ENCODE data around the gene SLC12A8. TPM values are rescaled to one million over a fixed set of nuclear protein-coding genes. Genes with fewer than 3 reads are reported as not detected.

SLC12A8 gene
- total and polyA plus RNA-seq, 4 experiments from 2014 or later: not detected

DNA sequence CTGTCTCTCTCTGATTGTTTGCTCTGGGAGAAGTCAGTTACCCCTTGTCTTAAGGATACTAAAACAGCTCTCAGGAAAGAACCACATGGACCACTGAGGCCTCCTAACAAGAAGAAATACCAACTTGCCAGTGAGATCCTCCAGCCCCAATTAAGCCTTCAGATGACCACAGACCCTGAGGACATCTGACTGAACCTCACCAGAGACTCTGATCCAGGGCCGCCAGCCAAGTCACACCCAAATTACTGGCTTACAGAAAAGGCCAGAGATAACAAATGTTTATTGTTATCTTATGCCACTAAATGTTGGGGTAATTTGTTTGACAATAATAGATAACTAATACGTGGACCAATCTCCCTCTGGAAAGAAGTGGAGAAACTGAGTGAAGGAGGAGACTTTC, 40.2 kb downstream of the SLC12A8 start:
- H3K9me3 ChIP-seq (ENCODE audit: control insufficient read depth in 1 of 2, low read length in 2 of 2): no peaks in the 10 kb centered on the region
- Mint-ChIP-seq H3K4me3 (no peak overlapping the region), H3K27me3 (peaks cover 0 to 3% of the 10 kb centered on the region in 2 donors), H3K4me1 (no peaks in the 10 kb centered on the region), H3K9me3 (peaks cover 0 to 23% (median 7%) of the 10 kb centered on the region in 8 donors), H3K27ac (no peak overlapping the region), H3K36me3 (peaks cover 0 to 6% of the 10 kb centered on the region in 2 donors)
- ChIA-PET CTCF (ENCODE audit: partially characterized antibody) (no interaction called here), POLR2A (ENCODE audit: partially characterized antibody) (no interaction called here)
- H3K27me3 ChIP-seq (ENCODE audit: insufficient read depth, low read length): no peaks in the 10 kb centered on the region
- no peaks in the 10 kb centered on the region for H3K4me1 ChIP-seq (ENCODE audit: insufficient read depth, low read length)
- H3K36me3 ChIP-seq (ENCODE audit: insufficient read depth, low read length): no peaks in the 10 kb centered on the region
- no peak overlapping the region for H3K27ac ChIP-seq (ENCODE audit: low read depth, low read length)
- no peak for DNase-seq
- intact Hi-C loops (cut with micrococcal nuclease): no loop called here
- H3K4me3 ChIP-seq (ENCODE audit: low read length in 2 of 2): no peak overlapping the region

DNA sequence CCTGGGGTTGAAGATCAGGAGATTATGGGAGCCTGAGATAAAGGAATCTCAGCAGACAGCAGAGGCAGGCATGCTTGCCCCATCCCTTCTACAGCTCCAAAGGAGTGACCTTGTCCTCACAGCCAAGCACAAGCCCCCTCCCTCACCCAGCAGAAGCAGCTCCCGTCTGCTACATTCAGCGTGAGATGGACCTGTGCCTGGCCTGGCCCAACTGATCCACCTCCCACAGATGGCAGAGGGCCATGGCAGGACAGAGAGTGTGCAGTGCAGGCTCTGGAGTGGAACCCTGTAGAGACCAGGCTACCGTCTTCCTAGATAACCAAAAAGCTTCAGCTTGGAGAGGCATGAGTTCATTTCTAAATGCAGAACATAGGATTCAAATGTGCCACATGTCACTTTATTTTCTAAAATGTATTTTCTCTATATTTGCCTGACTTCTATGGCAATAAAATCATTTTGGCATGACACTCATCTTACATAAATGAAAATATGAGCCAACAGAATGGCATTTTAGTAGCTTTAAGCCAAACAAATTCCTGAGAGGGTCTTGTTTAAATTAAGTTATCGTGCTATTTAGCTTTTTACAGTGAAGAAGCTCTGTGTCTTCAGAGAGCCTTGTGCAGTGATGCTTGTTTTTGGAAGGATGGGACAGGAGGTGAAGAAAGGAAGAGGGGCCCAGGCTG, 43.7 kb downstream of the SLC12A8 start:
- no peak for DNase-seq
- Mint-ChIP-seq H3K36me3 (peaks cover 0 to 6% of the 10 kb centered on the region in 2 donors), H3K27ac (no peak overlapping the region), H3K4me1 (no peaks in the 10 kb centered on the region), H3K27me3 (peaks cover 0 to 3% of the 10 kb centered on the region in 2 donors), H3K9me3 (peaks cover 0 to 15% (median 5%) of the 10 kb centered on the region in 8 donors), H3K4me3 (no peak overlapping the region)
- no peaks in the 10 kb centered on the region for H3K36me3 ChIP-seq (ENCODE audit: insufficient read depth, low read length)
- H3K9me3 ChIP-seq (ENCODE audit: control insufficient read depth in 1 of 2, low read length in 2 of 2): no peaks in the 10 kb centered on the region
- ChIA-PET POLR2A (ENCODE audit: partially characterized antibody) (no interaction called here), CTCF (ENCODE audit: partially characterized antibody) (no interaction called here)
- no peak overlapping the region for H3K4me3 ChIP-seq (ENCODE audit: low read length in 2 of 2)
- H3K27me3 ChIP-seq (ENCODE audit: insufficient read depth, low read length): no peaks in the 10 kb centered on the region
- no peaks in the 10 kb centered on the region for H3K4me1 ChIP-seq (ENCODE audit: insufficient read depth, low read length)
- H3K27ac ChIP-seq (ENCODE audit: low read depth, low read length): no peak overlapping the region
- intact Hi-C loops (cut with micrococcal nuclease): no loop called here

DNA sequence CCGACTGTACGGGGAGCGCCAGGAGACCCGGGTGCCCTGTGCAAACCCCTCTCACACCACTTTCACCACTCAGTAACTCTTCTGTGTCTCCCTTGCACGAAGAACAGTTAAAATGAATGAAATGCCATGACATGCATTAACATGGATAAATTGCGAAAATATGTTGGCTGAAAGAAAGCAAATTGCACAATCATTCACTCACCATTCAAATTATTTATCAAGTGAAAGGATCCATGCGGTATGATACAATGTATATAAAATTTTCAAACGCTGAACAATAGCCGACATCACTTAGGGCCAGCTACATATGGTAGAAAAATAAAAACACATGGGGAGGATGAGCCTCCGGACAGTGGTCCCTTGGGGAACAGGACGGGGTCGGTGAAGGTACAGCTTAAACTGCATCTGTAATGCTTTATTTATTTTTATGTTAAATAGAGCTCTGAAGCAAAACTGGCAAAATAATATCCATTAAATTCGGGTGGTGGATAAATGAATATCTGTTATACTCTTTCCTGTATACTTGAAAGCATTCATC, 45.9 kb downstream of the SLC12A8 start:
- intact Hi-C loops (cut with micrococcal nuclease): no loop called here
- no peaks in the 10 kb centered on the region for H3K9me3 ChIP-seq (ENCODE audit: control insufficient read depth in 1 of 2, low read length in 2 of 2)
- Mint-ChIP-seq H3K27me3 (peaks cover 0 to 3% of the 10 kb centered on the region in 2 donors), H3K4me1 (no peaks in the 10 kb centered on the region), H3K4me3 (no peak overlapping the region), H3K36me3 (no peaks in the 10 kb centered on the region), H3K9me3 (peaks cover 0 to 2% (median 0%) of the 10 kb centered on the region in 8 donors), H3K27ac (no peak overlapping the region)
- no peak overlapping the region for H3K4me3 ChIP-seq (ENCODE audit: low read length in 2 of 2)
- H3K36me3 ChIP-seq (ENCODE audit: insufficient read depth, low read length): no peaks in the 10 kb centered on the region
- no peaks in the 10 kb centered on the region for H3K4me1 ChIP-seq (ENCODE audit: insufficient read depth, low read length)
- DNase-seq: no peak
- H3K27me3 ChIP-seq (ENCODE audit: insufficient read depth, low read length): no peaks in the 10 kb centered on the region
- ChIA-PET POLR2A (ENCODE audit: partially characterized antibody) (no interaction called here), CTCF (ENCODE audit: partially characterized antibody) (no interaction called here)
- no peak overlapping the region for H3K27ac ChIP-seq (ENCODE audit: low read depth, low read length)

DNA sequence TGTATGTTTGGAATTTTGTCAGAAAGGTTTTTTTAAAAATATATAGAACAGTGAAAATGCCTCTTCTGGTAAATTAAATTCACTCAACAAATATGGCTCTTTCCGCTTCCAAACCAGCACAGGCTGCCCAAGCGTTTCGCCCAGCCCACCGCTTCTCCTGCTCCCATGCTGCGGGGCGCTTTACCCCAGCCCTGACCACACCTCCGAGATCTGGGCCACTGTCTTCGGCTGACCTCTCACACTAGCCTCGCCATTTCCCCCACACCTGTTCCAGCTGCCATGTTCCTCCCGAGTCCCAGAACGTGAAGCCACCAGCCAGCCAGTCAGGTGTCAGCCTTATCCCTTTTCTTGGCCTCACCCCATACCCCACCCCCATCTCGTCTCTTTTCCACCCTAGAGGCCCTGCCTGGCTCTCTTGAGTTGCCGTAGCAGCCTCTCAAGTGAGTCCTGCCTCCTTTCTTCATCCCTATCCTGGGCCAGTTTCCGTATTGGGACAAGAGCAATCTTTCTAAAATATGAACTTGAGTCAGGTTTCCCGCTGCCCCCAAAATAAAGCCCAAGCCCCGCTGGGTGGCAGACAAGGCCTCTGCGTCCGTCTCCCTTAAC, 46.5 kb downstream of the SLC12A8 start:
- H3K4me3 Mint-ChIP-seq: no peak overlapping the region
- POLR2A ChIA-PET (ENCODE audit: partially characterized antibody): no interaction called here
- Histone ChIP-seq H3K27ac (ENCODE audit: low read depth, low read length) (no peak overlapping the region), H3K4me3 (ENCODE audit: low read length in 2 of 2) (no peak overlapping the region), H3K4me1 (ENCODE audit: insufficient read depth, low read length) (no peaks in the 10 kb centered on the region), H3K36me3 (ENCODE audit: insufficient read depth, low read length) (no peaks in the 10 kb centered on the region), H3K27me3 (ENCODE audit: insufficient read depth, low read length) (no peaks in the 10 kb centered on the region), H3K9me3 (ENCODE audit: control insufficient read depth in 1 of 2, low read length in 2 of 2) (no peaks in the 10 kb centered on the region)
- DNase-seq: no peak
- peaks cover 0 to 3% of the 10 kb centered on the region in 2 donors for H3K27me3 Mint-ChIP-seq
- no peak overlapping the region for H3K27ac Mint-ChIP-seq
- CTCF ChIA-PET (ENCODE audit: partially characterized antibody): no interaction called here
- H3K4me1 Mint-ChIP-seq: no peaks in the 10 kb centered on the region
- H3K36me3 Mint-ChIP-seq: no peaks in the 10 kb centered on the region
- intact Hi-C loops (cut with micrococcal nuclease): no loop called here
- H3K9me3 Mint-ChIP-seq: peaks cover 0 to 2% (median 0%) of the 10 kb centered on the region in 8 donors

DNA sequence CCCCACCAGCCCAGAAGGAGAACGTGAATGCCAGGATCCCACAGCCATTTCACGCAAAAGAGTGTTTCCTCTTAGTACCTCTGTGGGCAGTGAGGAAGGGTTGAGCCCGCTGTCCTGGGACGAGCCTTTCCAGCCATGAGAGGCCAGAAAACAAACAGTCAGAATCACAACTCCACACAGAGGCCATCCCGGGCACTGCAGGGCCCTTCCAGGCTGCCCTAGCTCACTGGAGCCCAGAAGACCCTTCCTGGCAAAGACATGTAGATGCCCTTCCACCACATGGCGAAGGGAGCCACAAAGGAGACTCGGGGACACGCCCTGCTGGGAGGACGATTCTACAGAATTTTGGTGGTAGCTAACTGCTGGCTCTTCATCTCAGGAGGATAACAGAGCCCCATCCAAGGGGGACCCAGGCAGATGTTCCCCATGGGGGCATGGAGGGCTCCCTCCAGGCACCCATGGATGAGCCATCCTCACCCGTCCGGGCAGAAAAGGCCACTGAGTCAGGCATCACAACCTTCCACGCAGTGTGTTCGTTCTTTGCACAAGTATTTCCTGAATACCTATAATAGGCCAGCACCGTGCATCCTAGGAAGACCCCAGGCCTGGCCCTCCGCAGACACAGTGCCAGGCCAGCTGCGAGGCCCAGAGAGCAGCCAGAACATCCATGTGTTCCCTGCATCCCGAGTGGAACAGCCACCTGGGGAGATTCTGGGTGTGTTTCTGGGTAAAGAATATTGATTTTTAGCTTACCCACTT, 47.2 kb downstream of the SLC12A8 start:
- H3K36me3 ChIP-seq (ENCODE audit: insufficient read depth, low read length): no peaks in the 10 kb centered on the region
- peaks cover 0 to under 1% (median 0%) of the 10 kb centered on the region in 8 donors for H3K9me3 Mint-ChIP-seq
- H3K9me3 ChIP-seq (ENCODE audit: control insufficient read depth in 1 of 2, low read length in 2 of 2): no peaks in the 10 kb centered on the region
- DNase-seq: no peak
- POLR2A ChIA-PET (ENCODE audit: partially characterized antibody): no interaction called here
- no peaks in the 10 kb centered on the region for H3K27me3 ChIP-seq (ENCODE audit: insufficient read depth, low read length)
- CTCF ChIA-PET (ENCODE audit: partially characterized antibody): no interaction called here
- no peak overlapping the region for H3K4me3 ChIP-seq (ENCODE audit: low read length in 2 of 2)
- H3K4me3 Mint-ChIP-seq: no peak overlapping the region
- intact Hi-C loops (cut with micrococcal nuclease): no loop called here
- H3K36me3 Mint-ChIP-seq: no peaks in the 10 kb centered on the region
- H3K4me1 ChIP-seq (ENCODE audit: insufficient read depth, low read length): no peaks in the 10 kb centered on the region
- peaks cover 0 to 3% of the 10 kb centered on the region in 2 donors for H3K27me3 Mint-ChIP-seq
- H3K27ac Mint-ChIP-seq: peak overlapping the region in 1 of 7 donors; percentile 60
- no peaks in the 10 kb centered on the region for H3K4me1 Mint-ChIP-seq
- no peak overlapping the region for H3K27ac ChIP-seq (ENCODE audit: low read depth, low read length)

DNA sequence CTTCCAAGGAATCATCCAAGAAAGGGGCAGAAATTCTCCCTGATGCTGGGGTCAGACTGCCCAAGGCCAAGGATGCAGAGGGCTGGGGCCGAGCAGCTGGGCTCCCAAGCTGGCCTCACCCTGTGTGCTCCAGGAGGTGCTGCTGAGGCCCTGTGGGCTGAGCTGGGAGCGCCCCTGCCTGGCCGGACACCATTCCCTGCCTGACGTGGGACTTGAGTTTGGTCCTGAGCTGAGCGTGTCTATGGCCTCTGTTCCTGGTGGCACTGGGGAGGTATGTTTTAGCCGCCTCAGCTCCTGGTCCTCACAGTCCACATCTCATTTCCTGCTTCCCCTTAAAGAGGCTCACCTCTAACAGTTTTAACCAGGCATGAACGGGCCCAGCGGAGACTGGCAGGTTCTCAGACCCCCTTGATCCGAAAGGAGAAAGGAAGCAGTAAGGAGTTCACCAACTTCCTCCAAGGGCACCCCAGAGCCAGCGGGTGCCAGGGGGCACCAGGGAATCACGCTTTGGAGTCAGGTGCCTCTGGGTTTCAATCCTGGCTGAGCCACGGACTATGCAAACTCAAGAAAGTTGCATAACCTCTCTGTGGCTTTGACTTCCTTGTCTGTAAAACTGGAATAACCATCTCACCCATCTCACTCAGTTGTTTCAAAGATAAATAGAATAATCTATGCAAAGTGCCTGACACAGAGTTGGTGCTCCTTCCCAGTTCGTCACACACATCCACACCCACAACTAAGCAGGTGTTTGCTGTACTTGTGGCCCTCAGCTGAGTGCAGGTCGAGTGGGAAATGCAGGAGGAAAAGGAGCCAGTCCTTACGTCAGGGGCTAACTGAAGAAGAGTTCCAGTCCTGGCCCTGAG, 48.6 kb downstream of the SLC12A8 start:
- H3K4me1 ChIP-seq (ENCODE audit: insufficient read depth, low read length): no peaks in the 10 kb centered on the region
- no peaks in the 10 kb centered on the region for H3K4me1 Mint-ChIP-seq
- H3K36me3 Mint-ChIP-seq: no peaks in the 10 kb centered on the region
- ChIA-PET POLR2A (ENCODE audit: partially characterized antibody) (no interaction called here), CTCF (ENCODE audit: partially characterized antibody) (no interaction called here)
- peaks cover 0 to 3% of the 10 kb centered on the region in 2 donors for H3K27me3 Mint-ChIP-seq
- no peaks in the 10 kb centered on the region for H3K9me3 Mint-ChIP-seq
- H3K9me3 ChIP-seq (ENCODE audit: control insufficient read depth in 1 of 2, low read length in 2 of 2): no peaks in the 10 kb centered on the region
- H3K4me3 ChIP-seq (ENCODE audit: low read length in 2 of 2): no peak overlapping the region
- no peak for DNase-seq
- intact Hi-C loops (cut with micrococcal nuclease): no loop called here
- no peak overlapping the region for H3K4me3 Mint-ChIP-seq
- peak overlapping the region in 1 of 7 donors; percentile 68 for H3K27ac Mint-ChIP-seq
- no peak overlapping the region for H3K27ac ChIP-seq (ENCODE audit: low read depth, low read length)
- no peaks in the 10 kb centered on the region for H3K36me3 ChIP-seq (ENCODE audit: insufficient read depth, low read length)
- H3K27me3 ChIP-seq (ENCODE audit: insufficient read depth, low read length): no peaks in the 10 kb centered on the region
